Subcutaneous abdominal adipose tissue (tissue), 5 donors: Measurements from ENCODE around the gene KIF16B.

ENCODE experiments used
- H3K27ac ChIP-seq: one replicate; pipeline ENCODE4 v1.7.0; 2013; ENCODE audit warnings: low read depth, mild to moderate bottlenecking, inconsistent platforms, low read length, moderate library complexity
- H3K27me3 ChIP-seq, 5 donors: one replicate each; pipeline ENCODE4 v1.7.0; 2013; ENCODE audit warnings: low read length in 5 of 5, inconsistent platforms in 1 of 5; ENCODE audit not compliant: control insufficient read depth in 5 of 5, insufficient read depth in 4 of 5
- H3K36me3 ChIP-seq, 5 donors: one replicate each; pipeline ENCODE4 v1.7.0; 2013; ENCODE audit warnings: low read length in 5 of 5; ENCODE audit not compliant: control insufficient read depth in 5 of 5, insufficient read depth in 5 of 5
- H3K4me1 ChIP-seq, 5 donors: one replicate each; pipeline ENCODE4 v1.7.0; 2013; ENCODE audit warnings: low read length in 5 of 5, mild to moderate bottlenecking in 3 of 5, moderate library complexity in 1 of 5; ENCODE audit not compliant: control insufficient read depth in 5 of 5, insufficient read depth in 5 of 5
- H3K4me3 ChIP-seq, 5 donors: one replicate each; pipeline ENCODE4 v1.7.0; 2013; ENCODE audit warnings: low read length in 5 of 5, low read depth in 1 of 5
- H3K9ac ChIP-seq, 5 donors: one replicate each; pipeline ENCODE4 v1.7.0; 2013; ENCODE audit warnings: low read length in 5 of 5, mild to moderate bottlenecking in 4 of 5, moderate library complexity in 3 of 5
- H3K9me3 ChIP-seq, 5 donors: one replicate each; pipeline ENCODE4 v1.7.0; 2013; ENCODE audit warnings: low read length in 5 of 5; ENCODE audit not compliant: control insufficient read depth in 5 of 5
- donor health status: healthy.
- donor health status: healthy.
- donor health status: healthy.
- donor health status: healthy.
- donor health status: healthy.

Gene KIF16B

GRCh38 chr20:16590041-16590633 lies 16.9 kb upstream of the KIF16B start:
- H3K27ac ChIP-seq, result no peak overlapping the region
- no peaks in the 10 kb centered on the region for H3K9me3 ChIP-seq
- H3K4me1 ChIP-seq, result no peaks in the 10 kb centered on the region
- H3K36me3 ChIP-seq, result no peaks in the 10 kb centered on the region
- no peak overlapping the region for H3K4me3 ChIP-seq
- no peak overlapping the region for H3K9ac ChIP-seq
- H3K27me3 ChIP-seq, result peaks cover 0 to 4% (median 3%) of the 10 kb centered on the region in 5 donors

GRCh38 chr20:16589623-16590022 lies 16.4 kb upstream of the KIF16B start:
- Histone ChIP-seq H3K27me3 (peaks cover 0 to 4% (median 3%) of the 10 kb centered on the region in 5 donors), H3K27ac (no peak overlapping the region), H3K4me3 (no peak overlapping the region)

GRCh38 chr20:16588241-16588640 lies 15.0 kb upstream of the KIF16B start:
- H3K4me3 ChIP-seq, result no peak overlapping the region
- H3K36me3 ChIP-seq, result no peaks in the 10 kb centered on the region
- peaks cover 0 to 4% (median 3%) of the 10 kb centered on the region in 5 donors for H3K27me3 ChIP-seq
- H3K9me3 ChIP-seq, result no peaks in the 10 kb centered on the region
- no peaks in the 10 kb centered on the region for H3K4me1 ChIP-seq
- H3K9ac ChIP-seq, result no peak overlapping the region
- H3K27ac ChIP-seq, result no peak overlapping the region

More at GRCh38 chr20:16589623-16590022, 16.4 kb upstream of the KIF16B start:
- Histone ChIP-seq H3K9ac (no peak overlapping the region), H3K4me1 (no peaks in the 10 kb centered on the region), H3K9me3 (no peaks in the 10 kb centered on the region), H3K36me3 (no peaks in the 10 kb centered on the region)

GRCh38 chr20:16587066-16587465 lies 13.8 kb upstream of the KIF16B start:
- peaks cover 0 to 4% (median 3%) of the 10 kb centered on the region in 5 donors for H3K27me3 ChIP-seq
- no peaks in the 10 kb centered on the region for H3K36me3 ChIP-seq

GRCh38 chr20:16583474-16583873 lies 10.2 kb upstream of the KIF16B start:
- Histone ChIP-seq H3K27ac (no peak overlapping the region), H3K9ac (no peak overlapping the region), H3K4me3 (no peak overlapping the region), H3K27me3 (peaks cover 0 to 4% (median 3%) of the 10 kb centered on the region in 5 donors), H3K9me3 (no peaks in the 10 kb centered on the region), H3K36me3 (no peaks in the 10 kb centered on the region), H3K4me1 (peaks cover 0 to 14% (median 8%) of the 10 kb centered on the region in 5 donors)

More at GRCh38 chr20:16587066-16587465, 13.8 kb upstream of the KIF16B start:
- Histone ChIP-seq H3K9ac (no peak overlapping the region), H3K27ac (no peak overlapping the region), H3K4me1 (no peaks in the 10 kb centered on the region), H3K9me3 (no peaks in the 10 kb centered on the region), H3K4me3 (no peak overlapping the region)

- no peak overlapping the region for H3K9ac ChIP-seq
- peaks cover 0 to 14% (median 8%) of the 10 kb centered on the region in 5 donors for H3K4me1 ChIP-seq
- H3K27me3 ChIP-seq, result no peaks in the 10 kb centered on the region
- H3K4me3 ChIP-seq, result no peak overlapping the region
- H3K27ac ChIP-seq, result no peak overlapping the region
- H3K36me3 ChIP-seq, result no peaks in the 10 kb centered on the region
- H3K9me3 ChIP-seq, result no peaks in the 10 kb centered on the region
Observed at GRCh38 chr20:16581241-16581640, 8.0 kb upstream of the KIF16B start.

GRCh38 chr20:16580620-16581019 lies 7.4 kb upstream of the KIF16B start:
- Histone ChIP-seq H3K27ac (no peak overlapping the region), H3K4me3 (no peak overlapping the region), H3K27me3 (no peaks in the 10 kb centered on the region), H3K9ac (no peak overlapping the region), H3K36me3 (no peaks in the 10 kb centered on the region), H3K4me1 (peaks cover 0 to 14% (median 9%) of the 10 kb centered on the region in 5 donors), H3K9me3 (no peaks in the 10 kb centered on the region)

- H3K9ac ChIP-seq, result no peak overlapping the region
- peaks cover 0 to 19% (median 14%) of the 10 kb centered on the region in 5 donors for H3K4me1 ChIP-seq
- no peak overlapping the region for H3K4me3 ChIP-seq
- no peaks in the 10 kb centered on the region for H3K36me3 ChIP-seq
- no peaks in the 10 kb centered on the region for H3K27me3 ChIP-seq
- H3K9me3 ChIP-seq, result no peaks in the 10 kb centered on the region
- H3K27ac ChIP-seq, result peak overlapping the region; percentile 8
Observed at GRCh38 chr20:16580147-16580546, 6.9 kb upstream of the KIF16B start.

GRCh38 chr20:16576219-16576618 lies 3.0 kb upstream of the KIF16B start:
- Histone ChIP-seq H3K27me3 (no peaks in the 10 kb centered on the region), H3K27ac (peak overlapping the region; percentile 84), H3K4me1 (peaks cover 0 to 47% (median 42%) of the 10 kb centered on the region in 5 donors), H3K36me3 (no peaks in the 10 kb centered on the region), H3K4me3 (no peak overlapping the region), H3K9ac (no peak overlapping the region), H3K9me3 (no peaks in the 10 kb centered on the region)

GRCh38 chr20:16575390-16576140 lies 2.3 kb upstream of the KIF16B start:
- Histone ChIP-seq H3K4me1 (peaks cover 0 to 48% (median 39%) of the 10 kb centered on the region in 5 donors), H3K9ac (peak overlapping the region; percentile 75 to 88 (median 81)), H3K27ac (peak overlapping the region; percentile 84), H3K27me3 (no peaks in the 10 kb centered on the region), H3K9me3 (no peaks in the 10 kb centered on the region), H3K36me3 (no peaks in the 10 kb centered on the region), H3K4me3 (peak overlapping the region; percentile 39 to 86 (median 82))
